Activated CD8-positive, alpha-beta T cell treated with anti-CD3 and anti-CD28 coated beads, Interleukin-2, amount 10 ng/mL, durations not matched to agents 7 days and 5 days (primary cell): ENCODE results near the gene ZFP36L1. TPM values are rescaled to one million over a fixed set of nuclear protein-coding genes. Genes with fewer than 3 reads are reported as not detected.

ENCODE experiments used
- ATAC-seq: fragments of 150-1000 bp; cut with Tn5 transposase; one replicate; pipeline ENCODE4 v1.10.0; 2021; ENCODE audit warnings: moderate library complexity
- CTCF ChIA-PET: fragments of 350-600 bp; sonication (Branson Sonifier 250); formaldehyde crosslinking; loops from one replicate; lab custom pipeline; 2021; ENCODE audit warnings: antibody characterized with exemption; lab: Charles Lee
- POLR2A ChIA-PET: fragments of 350-600 bp; sonication (Branson Sonifier 250); formaldehyde crosslinking; loops from one replicate; lab custom pipeline; 2021; ENCODE audit warnings: antibody characterized with exemption; lab: Charles Lee
- DNase-seq: peaks from one replicate; pipeline ENCODE4 v3.0.0-alpha.2; 2020
- H3K27ac Mint-ChIP-seq: one replicate; pipeline ENCODE4 v1.8.0; 2021; ENCODE audit warnings: mild to moderate bottlenecking, mixed read lengths
- H3K27me3 Mint-ChIP-seq: one replicate; pipeline ENCODE4 v1.8.0; 2021; ENCODE audit warnings: low read depth, mixed read lengths
- H3K36me3 Mint-ChIP-seq: one replicate; pipeline ENCODE4 v1.8.0; 2021; ENCODE audit warnings: low read depth, mixed read lengths
- H3K4me1 Mint-ChIP-seq: one replicate; pipeline ENCODE4 v1.8.0; 2021; ENCODE audit warnings: low read depth, mixed read lengths
- H3K4me3 Mint-ChIP-seq: one replicate; pipeline ENCODE4 v1.8.0; 2021; ENCODE audit warnings: mild to moderate bottlenecking, mixed read lengths
- H3K9me3 Mint-ChIP-seq: one replicate; pipeline ENCODE4 v1.8.0; 2022; ENCODE audit warnings: mixed read lengths; ENCODE audit not compliant: insufficient read depth
- total RNA-seq, 2 experiments: library from RNA; stranded (reverse); gene quantifications; one replicate each; pipeline ENCODE4 v1.2.3, GENCODE V29; 2021

Gene ZFP36L1
- total RNA-seq, 2 experiments from 2014 or later: 63.3 to 73.2 TPM

DNA sequence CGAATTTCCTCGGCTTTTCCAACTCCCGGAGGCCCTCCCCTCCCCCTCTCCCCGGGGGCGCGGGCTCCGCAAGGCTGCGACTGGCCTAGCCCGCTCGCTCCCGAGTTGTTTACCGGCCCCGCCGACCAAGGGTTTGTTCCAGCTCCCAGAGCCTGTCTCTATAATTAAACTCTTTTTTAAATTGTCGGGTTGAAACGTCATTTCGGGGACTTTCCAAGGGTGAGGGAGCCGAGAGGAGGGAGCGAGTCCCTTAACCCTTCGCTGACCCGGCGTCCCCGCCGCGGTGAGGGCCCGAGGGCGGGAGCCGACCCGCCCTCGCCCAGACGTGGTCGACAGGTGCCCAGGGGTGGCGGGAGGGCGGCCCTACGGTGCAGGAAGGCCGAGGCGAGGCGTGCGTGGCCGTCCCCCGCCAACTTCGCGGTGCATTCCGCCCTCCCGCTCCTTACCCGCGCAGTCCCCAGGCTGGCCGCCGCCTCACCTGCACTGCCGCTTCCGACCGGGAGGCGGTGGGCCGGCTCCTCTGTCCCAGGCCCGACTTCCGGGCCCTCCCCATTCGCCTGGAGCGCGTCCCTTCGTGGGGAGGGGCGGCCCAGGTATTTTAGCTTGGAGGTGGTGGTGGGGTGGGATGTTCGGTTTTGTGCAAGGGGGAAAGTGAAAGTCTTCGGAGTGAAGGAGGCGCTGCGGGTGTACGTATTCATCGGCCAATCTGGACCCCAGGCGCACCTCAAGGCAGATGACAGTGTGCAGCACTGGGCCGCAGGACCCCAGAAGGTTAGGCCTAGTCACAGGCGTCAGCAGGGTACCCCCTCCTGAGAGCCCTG is 2.9 kb upstream of the ZFP36L1 start:
- Mint-ChIP-seq H3K4me3 (peak overlapping the region; percentile 87), H3K27ac (peak overlapping the region; percentile 100), H3K27me3 (no peaks in the 10 kb centered on the region), H3K9me3 (peaks cover 13% of the 10 kb centered on the region), H3K4me1 (peaks cover 41% of the 10 kb centered on the region), H3K36me3 (peaks cover 35% of the 10 kb centered on the region)
- ATAC-seq (peak; percentile 50), DNase-seq (peak; percentile 86)
- POLR2A ChIA-PET: interaction anchor here (0.6 to 5.1 kb wide), 13 partner anchors 10 to 631 kb away, joined by 3 to 197 read pairs (median 5); no protein-coding TSS in a partner anchor
- CTCF ChIA-PET: interaction anchor here (0.9 to 5.5 kb wide), 10 partner anchors 10 to 862 kb away, joined by 3 to 81 read pairs (median 4); no protein-coding TSS in a partner anchor

DNA sequence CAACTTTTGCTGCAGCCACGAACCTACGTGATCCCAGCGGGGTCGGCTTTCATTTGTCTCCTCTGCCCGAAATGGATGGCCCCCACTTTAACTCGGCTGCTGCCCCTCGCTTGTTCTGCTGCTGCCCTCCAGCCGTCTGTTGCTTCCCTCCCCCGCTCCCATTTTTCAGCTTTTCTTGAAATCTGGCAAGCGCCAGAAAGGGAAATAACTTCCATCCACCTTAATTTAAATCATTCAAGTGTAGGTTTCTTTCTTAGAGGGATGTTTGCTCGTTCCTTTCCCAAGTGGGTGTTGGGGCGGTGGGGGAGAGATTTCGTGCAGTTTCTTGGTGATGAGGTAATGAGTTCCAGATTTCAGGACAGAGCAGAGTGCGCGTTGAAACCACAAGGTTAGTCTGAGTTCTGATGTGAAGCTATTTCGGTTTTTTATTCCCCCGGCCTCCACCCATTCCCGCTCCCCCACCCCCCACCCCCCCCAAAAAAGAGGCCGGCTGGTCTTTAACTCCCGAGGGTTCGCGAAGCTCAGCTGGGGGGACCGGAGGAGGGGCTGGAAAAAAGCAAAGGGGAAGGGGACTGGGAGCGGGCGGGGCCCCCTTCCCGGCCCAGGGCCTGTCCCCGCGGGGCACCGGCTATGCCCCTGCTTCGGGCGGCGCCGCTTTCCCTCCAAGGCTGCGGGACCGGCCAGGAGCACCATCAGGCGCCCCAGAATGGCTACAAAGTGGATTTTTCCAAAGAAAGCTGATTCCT is 2.2 kb upstream of the ZFP36L1 start:
- peak; percentile 41 for DNase-seq
- ChIA-PET POLR2A (interaction anchor here (1.2 to 5.1 kb wide), 10 partner anchors 12 to 511 kb away, joined by 3 to 197 read pairs (median 6); no protein-coding TSS in a partner anchor), CTCF (interaction anchor here (0.7 to 5.5 kb wide), 9 partner anchors 10 to 861 kb away, joined by 3 to 81 read pairs (median 4); no protein-coding TSS in a partner anchor)
- peak overlapping the region; percentile 87 for H3K4me3 Mint-ChIP-seq
- peak overlapping the region; percentile 100 for H3K27ac Mint-ChIP-seq
- no peak for ATAC-seq
- peaks cover 5% of the 10 kb centered on the region for H3K9me3 Mint-ChIP-seq
- no peaks in the 10 kb centered on the region for H3K27me3 Mint-ChIP-seq
- H3K36me3 Mint-ChIP-seq: peaks cover 39% of the 10 kb centered on the region
- peaks cover 36% of the 10 kb centered on the region for H3K4me1 Mint-ChIP-seq

DNA sequence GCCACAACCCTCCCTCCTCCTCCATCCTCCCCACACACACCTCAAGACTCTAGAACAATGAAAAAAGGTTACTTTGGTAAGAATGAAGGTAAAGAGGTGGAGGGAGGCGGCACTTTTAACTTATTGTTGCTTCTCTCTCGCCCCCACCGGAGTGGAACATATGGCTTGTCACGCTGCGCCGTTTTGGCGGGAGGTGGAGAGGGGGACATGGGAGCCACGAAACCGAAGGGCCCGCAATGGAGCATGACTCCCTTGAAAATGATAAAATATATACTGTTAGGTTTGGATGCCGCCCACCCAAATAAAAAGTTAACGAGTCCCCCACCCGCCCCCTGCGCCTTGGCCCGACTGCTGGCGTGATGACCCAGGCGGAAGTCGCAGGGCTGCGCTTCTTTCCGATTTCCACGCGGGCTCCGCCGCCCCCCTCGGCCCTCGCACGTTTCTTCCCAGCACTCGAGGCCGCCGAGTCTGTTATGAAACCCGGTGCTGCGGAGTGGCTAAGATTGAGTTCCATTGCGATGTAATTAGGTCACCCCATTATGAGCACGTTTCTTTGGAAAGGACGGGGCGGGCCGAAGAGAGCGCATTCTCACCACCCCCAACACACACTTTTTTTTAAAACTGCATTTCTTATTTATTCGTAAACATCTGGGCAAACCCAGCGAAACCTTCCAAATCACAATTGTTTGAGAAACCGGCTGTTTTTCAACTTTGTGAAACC is 1.4 kb upstream of the ZFP36L1 start:
- H3K27me3 Mint-ChIP-seq: no peaks in the 10 kb centered on the region
- ATAC-seq: peak; percentile 9
- peak; percentile 83 for DNase-seq
- H3K27ac Mint-ChIP-seq: peak overlapping the region; percentile 100
- CTCF ChIA-PET: interaction anchor here (0.7 to 5.5 kb wide), 5 partner anchors 11 to 21 kb away, joined by 3 to 81 read pairs (median 5); no protein-coding TSS in a partner anchor
- no peaks in the 10 kb centered on the region for H3K9me3 Mint-ChIP-seq
- POLR2A ChIA-PET: interaction anchor here (1.9 to 5.1 kb wide), 4 partner anchors 13 to 511 kb away, joined by 5 to 197 read pairs (median 24); no protein-coding TSS in a partner anchor
- H3K4me3 Mint-ChIP-seq: peak overlapping the region; percentile 87
- peaks cover 46% of the 10 kb centered on the region for H3K36me3 Mint-ChIP-seq
- H3K4me1 Mint-ChIP-seq: peaks cover 39% of the 10 kb centered on the region

DNA sequence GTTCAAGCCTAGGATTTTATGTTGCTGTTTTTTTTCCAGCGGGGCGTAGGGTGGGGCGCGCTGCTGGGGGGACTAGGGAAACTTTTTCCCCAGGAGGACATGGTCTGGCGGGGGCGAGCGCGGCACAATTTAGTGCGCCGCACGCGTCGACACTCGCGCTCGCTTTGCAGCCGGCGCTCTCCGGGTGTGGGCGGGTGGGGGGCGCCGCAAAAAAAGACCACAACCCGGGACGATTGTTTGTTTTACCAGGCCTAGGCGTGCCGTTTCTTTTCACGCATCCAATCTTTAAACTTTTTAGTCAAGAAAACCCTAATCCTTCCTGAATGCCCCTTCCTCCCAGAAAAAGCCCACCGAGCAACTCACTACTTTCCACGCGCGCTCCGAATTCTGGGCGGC is 865 bp upstream of the ZFP36L1 start:
- peaks cover 51% of the 10 kb centered on the region for H3K36me3 Mint-ChIP-seq
- ChIA-PET POLR2A (interaction anchor here (0.7 to 9.6 kb wide), 10 partner anchors 12 to 604 kb away, joined by 3 to 314 read pairs (median 4); partner anchors contain the start of gene ERH), CTCF (interaction anchor here (1.1 to 9.4 kb wide), 4 partner anchors 23 to 544 kb away, joined by 3 to 246 read pairs (median 83); no protein-coding TSS in a partner anchor)
- no peaks in the 10 kb centered on the region for H3K9me3 Mint-ChIP-seq
- no peaks in the 10 kb centered on the region for H3K27me3 Mint-ChIP-seq
- peak overlapping the region; percentile 100 for H3K27ac Mint-ChIP-seq
- DNase-seq: peak; percentile 57
- no peak for ATAC-seq
- H3K4me1 Mint-ChIP-seq: peaks cover 45% of the 10 kb centered on the region
- peak overlapping the region; percentile 87 for H3K4me3 Mint-ChIP-seq

DNA sequence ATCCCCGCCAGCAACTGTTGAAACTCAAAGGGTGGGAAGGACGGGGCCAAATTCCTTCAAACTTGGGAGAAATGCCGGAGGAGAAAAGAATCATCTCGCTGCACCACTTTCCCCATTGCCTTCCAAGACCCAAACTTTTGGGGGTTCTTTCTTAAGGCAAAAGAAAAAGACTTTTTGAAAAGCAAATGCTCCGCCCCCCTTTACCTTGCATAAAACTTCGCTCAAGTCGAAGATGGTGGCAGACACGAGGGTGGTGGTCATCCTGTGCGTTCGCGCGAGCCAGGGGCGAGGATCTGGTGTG is 239 bp downstream of the ZFP36L1 start:
- Mint-ChIP-seq H3K4me1 (peaks cover 52% of the 10 kb centered on the region), H3K27me3 (no peaks in the 10 kb centered on the region), H3K9me3 (no peaks in the 10 kb centered on the region), H3K27ac (peak overlapping the region; percentile 100), H3K4me3 (peak overlapping the region; percentile 87), H3K36me3 (peaks cover 59% of the 10 kb centered on the region)
- DNase-seq: no peak
- ChIA-PET CTCF (interaction anchor here (1.1 to 9.4 kb wide), 8 partner anchors 8 to 848 kb away, joined by 3 to 246 read pairs (median 22); no protein-coding TSS in a partner anchor), POLR2A (interaction anchor here (0.6 to 9.6 kb wide), 14 partner anchors 11 to 788 kb away, joined by 3 to 314 read pairs (median 4); partner anchors contain the start of gene ERH)
- no peak for ATAC-seq

DNA sequence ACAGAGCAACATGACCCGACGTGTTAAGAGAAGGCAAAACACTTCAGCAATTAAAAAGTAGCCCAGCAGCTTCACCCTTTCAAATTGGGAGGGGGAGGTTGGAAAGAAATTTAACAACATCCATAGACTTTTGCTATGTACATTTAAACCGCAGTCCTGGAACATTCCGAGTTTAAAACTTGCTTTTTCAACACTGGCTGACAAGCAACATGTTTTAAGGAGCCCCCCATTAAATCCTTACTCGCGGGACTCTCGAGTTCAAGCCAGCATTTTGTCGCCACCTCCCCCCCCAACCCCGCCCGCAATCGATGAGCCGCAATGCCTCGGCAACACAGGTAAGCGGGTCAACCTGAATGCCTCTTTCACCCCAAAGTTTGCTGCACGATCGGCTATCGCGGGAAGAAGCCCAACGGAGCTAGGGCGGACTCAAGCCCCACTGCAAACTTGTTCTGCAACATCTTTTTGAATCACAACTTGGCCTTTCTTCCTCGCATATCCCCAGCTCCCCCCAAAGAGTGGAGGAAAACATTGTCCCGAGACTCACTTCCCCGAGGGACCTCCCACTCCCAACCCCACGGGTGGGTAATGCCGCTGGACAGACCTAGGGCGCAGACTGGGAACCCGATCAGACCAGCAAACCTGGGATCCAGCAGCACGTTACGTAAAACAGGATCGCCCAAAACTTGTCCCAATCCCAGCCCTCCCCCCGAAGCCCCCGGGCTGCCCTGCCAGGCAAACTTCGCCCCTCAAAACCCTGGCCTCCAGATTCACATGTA is 777 bp downstream of the ZFP36L1 start:
- no peaks in the 10 kb centered on the region for H3K27me3 Mint-ChIP-seq
- H3K36me3 Mint-ChIP-seq: peaks cover 65% of the 10 kb centered on the region
- H3K4me1 Mint-ChIP-seq: peaks cover 52% of the 10 kb centered on the region
- peak overlapping the region; percentile 87 for H3K4me3 Mint-ChIP-seq
- ChIA-PET CTCF (interaction anchor here (1.2 to 9.4 kb wide), 10 partner anchors 9 to 848 kb away, joined by 3 to 246 read pairs (median 22); no protein-coding TSS in a partner anchor), POLR2A (interaction anchor here (0.6 to 9.6 kb wide), 9 partner anchors 11 to 509 kb away, joined by 3 to 314 read pairs (median 7); no protein-coding TSS in a partner anchor)
- H3K27ac Mint-ChIP-seq: peak overlapping the region; percentile 100
- H3K9me3 Mint-ChIP-seq: no peaks in the 10 kb centered on the region
- peak; percentile 65 for DNase-seq
- no peak for ATAC-seq

DNA sequence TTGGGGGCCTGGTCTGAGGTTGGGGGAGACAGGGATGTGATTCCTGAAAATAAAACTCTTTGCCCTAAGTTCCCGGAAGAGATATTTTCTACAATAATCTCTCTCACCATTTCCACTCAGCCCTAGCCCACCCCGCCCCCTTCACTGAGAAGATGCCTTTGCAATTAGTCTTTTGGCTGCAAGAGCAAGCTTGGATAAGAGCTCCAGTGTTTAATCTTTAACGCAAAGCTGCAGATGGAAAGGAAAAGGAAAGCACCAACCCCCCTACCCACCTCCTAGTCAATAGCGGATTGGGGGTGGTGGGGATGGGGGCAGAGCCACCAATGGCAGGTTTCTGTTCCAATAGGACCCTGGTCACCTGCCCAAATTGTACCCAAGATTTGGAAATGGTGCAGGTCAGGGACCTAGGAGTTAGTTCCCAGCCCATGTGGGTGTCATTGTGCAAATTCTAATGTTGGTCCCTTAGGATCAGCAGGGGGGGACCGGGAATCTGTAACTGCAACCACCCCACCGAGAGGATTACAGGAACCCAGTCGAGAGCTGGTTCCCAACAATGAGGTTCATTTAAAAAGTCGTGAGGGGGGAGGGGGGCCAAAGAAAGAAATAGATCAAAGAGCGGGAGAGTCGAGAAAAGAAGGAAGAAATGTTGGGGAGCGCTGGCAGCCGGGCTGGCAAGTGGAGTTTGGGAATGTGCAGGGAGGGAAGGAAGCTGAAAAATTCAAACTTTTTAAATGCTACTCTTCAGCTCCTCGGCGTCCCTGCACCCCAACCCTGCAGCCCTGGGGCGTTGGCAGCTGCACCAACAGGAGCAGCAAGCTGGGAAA is 1.6 kb downstream of the ZFP36L1 start:
- Mint-ChIP-seq H3K9me3 (no peaks in the 10 kb centered on the region), H3K36me3 (peaks cover 73% of the 10 kb centered on the region), H3K4me3 (peak overlapping the region; percentile 87), H3K27me3 (no peaks in the 10 kb centered on the region), H3K4me1 (peaks cover 54% of the 10 kb centered on the region), H3K27ac (peak overlapping the region; percentile 100)
- ATAC-seq (no peak), DNase-seq (peak; percentile 52)
- CTCF ChIA-PET: interaction anchor here (1.2 to 9.4 kb wide), 11 partner anchors 10 to 542 kb away, joined by 3 to 246 read pairs (median 25); no protein-coding TSS in a partner anchor
- POLR2A ChIA-PET: interaction anchor here (0.5 to 9.6 kb wide), 8 partner anchors 10 to 975 kb away, joined by 3 to 314 read pairs (median 6); partner anchors contain the start of gene ZFYVE26

DNA sequence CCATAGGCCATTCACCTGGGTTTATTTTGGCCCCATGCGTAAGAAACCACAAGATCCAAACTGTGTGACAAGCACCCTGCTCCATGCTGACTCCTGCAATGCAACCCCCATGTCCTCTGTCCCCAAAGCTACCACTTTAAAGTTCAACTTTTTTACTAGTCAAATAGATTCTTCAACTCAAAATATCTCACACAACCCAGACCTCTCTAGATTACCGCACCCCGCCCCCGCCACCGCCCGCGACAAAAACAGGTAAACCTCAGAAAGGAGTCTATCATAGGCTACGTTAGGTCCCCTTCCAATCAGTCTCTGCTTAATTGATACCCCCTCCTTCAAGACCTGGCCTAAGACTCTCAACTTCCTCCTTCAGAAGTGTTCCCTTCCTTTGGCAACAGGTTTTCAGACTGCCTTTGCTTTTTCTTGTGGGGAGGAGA is 2.2 kb downstream of the ZFP36L1 start:
- ChIA-PET POLR2A (interaction anchor here (0.8 to 9.6 kb wide), 7 partner anchors 9 to 507 kb away, joined by 3 to 314 read pairs (median 11); no protein-coding TSS in a partner anchor), CTCF (interaction anchor here (1.2 to 9.4 kb wide), 16 partner anchors 11 to 906 kb away, joined by 3 to 246 read pairs (median 20); no protein-coding TSS in a partner anchor)
- Mint-ChIP-seq H3K4me3 (peak overlapping the region; percentile 87), H3K27ac (peak overlapping the region; percentile 100), H3K4me1 (peaks cover 56% of the 10 kb centered on the region), H3K36me3 (peaks cover 73% of the 10 kb centered on the region), H3K27me3 (no peaks in the 10 kb centered on the region), H3K9me3 (no peaks in the 10 kb centered on the region)
- DNase-seq: peak; percentile 68
- no peak for ATAC-seq
